A673 (cell line): ENCODE results near the gene AGR3.

Source experiments
- CTCF ChIP-seq: fragments of 300-800, 200-600 bp; sonication (generic); conservative IDR thresholded peaks from 2 replicates; pipeline ENCODE4 v1.5.1; 2017; ENCODE audit warnings: low read depth, mild to moderate bottlenecking, antibody characterized with exemption, low read length, moderate library complexity, mixed read lengths
- EZH2 ChIP-seq: fragments of 200-600 bp; sonication (generic); IDR thresholded peaks from 2 replicates; pipeline ENCODE4 v1.6.1; 2017; ENCODE audit warnings: borderline replicate concordance, low read depth, mild to moderate bottlenecking, mixed read lengths, antibody characterized with exemption, low read length; ENCODE audit not compliant: poor library complexity, severe bottlenecking

- no peak for TF ChIP-seq CTCF
- TF ChIP-seq EZH2 = no peak
These were observed 40.0 kb upstream of the AGR3 start for GRCh38 chr7:16921644-16922257.
